ENCODE measurements around the gene ZC3H12A. TPM values are rescaled to one million over a fixed set of nuclear protein-coding genes. Genes with fewer than 3 reads are reported as not detected.
"Not testable (repeated sequence)": the region's sequence is repeated elsewhere in the genome, so short reads cannot be mapped to it uniquely, and the experiment has no call there.

ZC3H12A gene
- total RNA-seq, 5 donors from 2014 or later (not counting 1 experiment from before 2014, with no cell fraction given) = 49.5 to 131 (median 53.5) TPM

DNA sequence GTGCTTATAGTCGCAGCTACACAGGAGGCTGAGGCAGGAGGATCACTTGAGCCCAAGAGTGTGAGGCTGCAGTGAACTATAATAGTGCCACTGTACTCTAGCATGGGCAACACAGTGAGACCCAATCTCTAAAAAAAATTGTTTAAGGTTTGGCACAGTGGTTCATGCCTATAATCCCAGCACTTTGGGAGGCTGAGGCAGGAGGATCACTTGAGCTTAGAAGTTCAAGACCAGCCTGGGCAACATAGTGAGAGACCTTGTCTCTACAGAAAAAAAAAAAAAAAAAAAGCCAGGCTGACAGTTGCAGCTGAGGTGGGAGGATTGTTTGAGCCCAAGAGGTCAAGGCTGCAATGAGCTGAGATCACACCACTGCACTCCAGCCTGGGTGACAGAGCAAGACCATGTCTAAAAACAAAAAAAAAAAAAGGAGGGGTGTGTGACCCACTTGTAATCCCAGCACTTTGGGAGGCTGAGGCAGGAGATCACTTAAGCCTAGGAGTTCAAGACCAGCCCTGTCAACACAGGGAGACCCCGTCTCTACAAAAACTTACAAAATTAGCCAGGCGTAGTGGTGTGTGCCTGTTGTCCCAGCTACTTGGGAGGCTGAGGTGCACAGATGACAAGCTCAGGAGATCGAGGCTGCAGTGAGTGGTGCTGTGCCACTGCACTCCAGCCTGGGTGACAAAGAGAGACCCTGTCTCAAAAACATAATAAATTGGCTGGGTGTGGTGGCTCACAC, 58.2 kb downstream of the ZC3H12A start:
- not testable (repeated sequence) for ATAC-seq (replicated peaks in 1 of 4); H3K27ac Mint-ChIP-seq; H3K27me3 ChIP-seq (replicated peaks in 1 of 2; ENCODE audit: control insufficient read depth in 2 of 2, extremely low read depth in 1 of 2, insufficient read depth in 2 of 2, low read length in 1 of 2); H3K27ac ChIP-seq (ENCODE audit: low read length); H3K4me1 Mint-ChIP-seq; H3K4me3 Mint-ChIP-seq; H3K9me3 Mint-ChIP-seq; DNase-seq; H3K9me3 ChIP-seq; H3K4me1 ChIP-seq (ENCODE audit: control insufficient read depth in 1 of 2, extremely low read depth in 1 of 2, insufficient read depth in 2 of 2, low read length in 2 of 2); H3K27me3 Mint-ChIP-seq; H3K4me3 ChIP-seq (ENCODE audit: control insufficient read depth in 1 of 2, extremely low read depth in 1 of 2, low read length in 1 of 2)
- peaks cover 29% of the 10 kb centered on the region for H3K36me3 Mint-ChIP-seq
- ChIA-PET POLR2A (interaction anchor here (0.6 to 0.7 kb wide), 2 partner anchors 45 to 56 kb away, joined by 3 to 7 read pairs; no protein-coding TSS in a partner anchor), CTCF (interaction anchor here in 1 of 2 donors (0.6 kb wide), 1 partner anchor 87 kb away, joined by 5 read pairs; no protein-coding TSS in a partner anchor)
- peaks cover 0 to 25% of the 10 kb centered on the region in 2 donors for H3K36me3 ChIP-seq (ENCODE audit: control insufficient read depth in 2 of 2, extremely low read depth in 1 of 2, insufficient read depth in 1 of 2, low read length in 1 of 2)
- 93% methylated on average over 4 of the region's 4 CpGs for WGBS (ENCODE audit: insufficient coverage)

DNA sequence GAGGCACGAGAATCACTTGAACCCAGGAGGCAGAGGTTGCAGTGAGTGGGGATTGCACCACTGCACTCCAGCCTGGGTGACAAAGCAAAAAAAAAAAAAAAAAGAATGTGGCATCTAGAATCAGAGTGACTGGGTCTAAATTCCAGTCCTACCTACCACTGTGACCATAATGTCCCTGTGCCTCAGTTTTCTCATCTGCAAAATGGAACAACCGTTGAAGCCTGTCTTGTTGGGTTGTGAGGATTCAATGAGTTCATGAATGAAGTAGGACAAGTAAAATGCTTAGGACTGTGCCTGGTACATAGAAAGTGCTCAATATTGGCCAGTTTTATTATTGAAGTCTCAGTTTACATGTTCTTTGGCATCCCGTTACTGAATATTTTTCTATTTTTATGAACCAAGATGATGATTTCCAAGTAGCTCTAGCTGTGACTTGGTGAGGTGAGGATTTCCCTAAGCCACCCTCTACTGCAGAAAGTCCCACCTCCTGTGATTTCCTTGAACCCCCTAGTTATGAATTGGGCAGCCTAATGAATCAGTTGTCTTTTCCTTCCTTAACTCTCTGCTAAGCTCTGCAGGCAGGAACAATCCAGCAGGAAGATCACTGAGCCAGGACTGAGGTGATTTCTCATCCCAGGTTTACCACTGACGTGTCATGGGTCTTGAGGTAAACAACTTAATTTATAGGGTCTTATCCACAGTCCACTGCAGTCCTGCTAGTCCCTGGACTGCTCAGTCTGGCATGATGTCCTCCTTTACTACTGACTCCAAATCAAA, 59.1 kb downstream of the ZC3H12A start:
- peaks cover 2 to 32% of the 10 kb centered on the region in 2 donors for H3K36me3 ChIP-seq (ENCODE audit: control insufficient read depth in 2 of 2, extremely low read depth in 1 of 2, insufficient read depth in 1 of 2, low read length in 1 of 2)
- Mint-ChIP-seq H3K27ac (no peak overlapping the region), H3K9me3 (no peaks in the 10 kb centered on the region), H3K4me1 (peaks cover 0 to 10% (median 5%) of the 10 kb centered on the region in 3 donors), H3K4me3 (no peak overlapping the region), H3K27me3 (no peaks in the 10 kb centered on the region), H3K36me3 (peaks cover 38% of the 10 kb centered on the region)
- 100% methylated on average over 2 of the region's 4 CpGs for WGBS (ENCODE audit: insufficient coverage)
- ATAC-seq (replicated peaks in 1 of 4) (no peak), DNase-seq (no peak)
- H3K27ac ChIP-seq (ENCODE audit: low read length) = no peak overlapping the region
- H3K4me3 ChIP-seq (ENCODE audit: control insufficient read depth in 1 of 2, extremely low read depth in 1 of 2, low read length in 1 of 2) = no peak overlapping the region
- no peaks in the 10 kb centered on the region for H3K9me3 ChIP-seq
- ChIA-PET CTCF (no interaction called here), POLR2A (no interaction called here)
- no peaks in the 10 kb centered on the region for H3K4me1 ChIP-seq (ENCODE audit: control insufficient read depth in 1 of 2, extremely low read depth in 1 of 2, insufficient read depth in 2 of 2, low read length in 2 of 2)
- no peaks in the 10 kb centered on the region for H3K27me3 ChIP-seq (replicated peaks in 1 of 2; ENCODE audit: control insufficient read depth in 2 of 2, extremely low read depth in 1 of 2, insufficient read depth in 2 of 2, low read length in 1 of 2)

Other genes starting within 250 kb of the ZC3H12A start
- gene MEAF6, start 40.2 kb downstream of the ZC3H12A start, total RNA-seq = 10 to 100 TPM; 54.0 to 86.3 (median 84.9) TPM
- 10 to 100 TPM; 32.5 to 48.0 (median 39.9) TPM for gene SNIP1, start 79.7 kb downstream of the ZC3H12A start, total RNA-seq
- under 1 TPM in 3 of 5 donors, not detected in 2; 0.16 to 0.29 (median 0.23) TPM for gene DNALI1, start 82.4 kb downstream of the ZC3H12A start, total RNA-seq
- gene GNL2, start 121.4 kb downstream of the ZC3H12A start, total RNA-seq = 10 to 100 TPM; 39.2 to 52.9 (median 45.8) TPM
- gene RSPO1, start 160.3 kb downstream of the ZC3H12A start, total RNA-seq = not detected
- 1 to 10 TPM in 4 of 5 donors, under 1 TPM in 1; 0.84 to 1.8 (median 1.3) TPM for gene CDCA8, start 217.9 kb downstream of the ZC3H12A start, total RNA-seq

All from T-cell (primary cell).